Panc1 (cell line): ENCODE measurements around the gene SHQ1.

Experiments
- CTCF ChIP-seq: fragments of 450-650 bp; IDR thresholded peaks from 2 replicates; pipeline ENCODE4 v1.5.1; 2017; ENCODE audit warnings: mild to moderate bottlenecking
- POLR2AphosphoS5 ChIP-seq: IDR thresholded peaks from 2 replicates; pipeline ENCODE4 v1.6.1; 2012; ENCODE audit warnings: mild to moderate bottlenecking, low read depth, low read length, moderate library complexity
- REST ChIP-seq, 2 experiments: IDR thresholded peaks; 2 replicates each; pipeline ENCODE4 v1.6.1; 2011 to 2012; ENCODE audit warnings: low read depth in 2 of 2, control low read depth in 1 of 2, low read length in 1 of 2, mild to moderate bottlenecking in 1 of 2, moderate library complexity in 1 of 2; ENCODE audit not compliant: insufficient read depth in 1 of 2

GRCh38 chr3:72860053-72860452 lies 11.8 kb upstream of the SHQ1 start:
- TF ChIP-seq CTCF = no peak
- TF ChIP-seq REST (IDR thresholded peaks at IDR 0.05; ENCODE audit: insufficient read depth in 1 of 2, low read depth in 2 of 2, low read length in 1 of 2) = no peak
- TF ChIP-seq POLR2AphosphoS5 = no peak
